A673 (cell line): ENCODE measurements around the gene C18orf32. TPM values are rescaled to one million over a fixed set of nuclear protein-coding genes. Genes with fewer than 3 reads are reported as not detected.
A peak's percentile ranks its signal among the peaks of the same experiment; 100 is the strongest.

Source experiments
- BruUV-seq: library from RNA; stranded (reverse); fragments of 400-500 nt; replicated peaks from 2 replicates; lab custom pipeline; 2021; lab: Mats Ljungman, UMichigan
- CTCF ChIA-PET: fragments of 300-600 bp; sonication (Branson Sonifier 250); formaldehyde crosslinking; loops from one replicate; lab custom pipeline; 2022; ENCODE audit warnings: antibody characterized with exemption; lab: Charles Lee
- POLR2A ChIA-PET: fragments of 300-600 bp; sonication (Branson Sonifier 250); formaldehyde crosslinking; loops from one replicate; lab custom pipeline; 2022; ENCODE audit warnings: antibody characterized with exemption; ENCODE audit not compliant: low non-redundant PET; lab: Charles Lee
- DNase-seq: peaks from one replicate; pipeline ENCODE4 v3.0.0-alpha.2; 2015; ENCODE audit warnings: low spot score
- H3K27ac ChIP-seq: fragments of 200-600 bp; sonication (generic); 2 replicates; pipeline ENCODE4 v1.5.1; 2016; ENCODE audit warnings: mixed run types, low read depth, mild to moderate bottlenecking, mixed read lengths, antibody characterized with exemption, low read length; ENCODE audit not compliant: poor library complexity, severe bottlenecking
- H3K27me3 ChIP-seq: fragments of 200-600 bp; sonication (generic); replicated peaks from 2 replicates; pipeline ENCODE4 v1.6.1; 2017; ENCODE audit warnings: mixed run types, low read depth, mild to moderate bottlenecking, mixed read lengths, antibody characterized with exemption, low read length; ENCODE audit not compliant: insufficient read depth, poor library complexity
- H3K36me3 ChIP-seq: fragments of 200-600 bp; sonication (generic); 2 replicates; pipeline ENCODE4 v1.6.1; 2016; ENCODE audit warnings: mixed run types, mild to moderate bottlenecking, mixed read lengths, antibody characterized with exemption, low read length; ENCODE audit not compliant: insufficient read depth, poor library complexity, severe bottlenecking
- H3K4me1 ChIP-seq: fragments of 200-600 bp; sonication (generic); 2 replicates; pipeline ENCODE4 v1.6.1; 2017; ENCODE audit warnings: mixed run types, mild to moderate bottlenecking, mixed read lengths, antibody characterized with exemption, low read length; ENCODE audit not compliant: insufficient read depth, poor library complexity, severe bottlenecking
- H3K4me3 ChIP-seq: fragments of 200-600 bp; sonication (generic); 2 replicates; pipeline ENCODE4 v1.5.1; 2016; ENCODE audit warnings: low read depth, mixed run types, mild to moderate bottlenecking, mixed read lengths, low read length; ENCODE audit not compliant: poor library complexity, severe bottlenecking
- H3K9me3 ChIP-seq: fragments of 200-600 bp; sonication (generic); 2 replicates; pipeline ENCODE4 v1.6.1; 2016; ENCODE audit warnings: mixed run types, low read depth, mild to moderate bottlenecking, mixed read lengths, antibody characterized with exemption, low read length; ENCODE audit not compliant: poor library complexity, severe bottlenecking
- CTCF ChIP-seq: fragments of 300-800, 200-600 bp; sonication (generic); conservative IDR thresholded peaks from 2 replicates; pipeline ENCODE4 v1.5.1; 2017; ENCODE audit warnings: low read depth, mild to moderate bottlenecking, antibody characterized with exemption, low read length, moderate library complexity, mixed read lengths
- EZH2 ChIP-seq: fragments of 200-600 bp; sonication (generic); IDR thresholded peaks from 2 replicates; pipeline ENCODE4 v1.6.1; 2017; ENCODE audit warnings: borderline replicate concordance, low read depth, mild to moderate bottlenecking, mixed read lengths, antibody characterized with exemption, low read length; ENCODE audit not compliant: poor library complexity, severe bottlenecking
- intact Hi-C: fragments of 100-400 bp; cut with micrococcal nuclease; formaldehyde crosslinking; loops from one replicate; pipeline ENCODE4 v1.10.0; 2022; ENCODE audit not compliant: unreplicated experiment
- total RNA-seq: library from RNA; stranded (reverse); gene quantifications from 2 replicates; pipeline ENCODE4 v1.2.3, GENCODE V29; 2021

C18orf32 gene
- total RNA-seq, 1 experiment from 2014 or later: 43.8 TPM

GRCh38 chr18:49487711-49488310, 777 bp upstream of the C18orf32 start:
- intact Hi-C loops: no loop called here
- Histone ChIP-seq H3K4me1 (peaks cover 20% of the 10 kb centered on the region), H3K36me3 (peaks cover 52% of the 10 kb centered on the region), H3K27ac (peak overlapping the region; percentile 80), H3K27me3 (no peaks in the 10 kb centered on the region), H3K4me3 (peak overlapping the region; percentile 74), H3K9me3 (no peaks in the 10 kb centered on the region)
- TF ChIP-seq CTCF (no peak), EZH2 (no peak)
- ChIA-PET CTCF (interaction anchor here (0.8 kb wide), 1 partner anchor 371 kb away, joined by 3 read pairs; no protein-coding TSS in a partner anchor), POLR2A (interaction anchor here (0.6 kb wide), 1 partner anchor 9 kb away, joined by 4 read pairs; no protein-coding TSS in a partner anchor)
- DNase-seq: peak; percentile 24
- no TSS peak for BruUV-seq

DNA sequence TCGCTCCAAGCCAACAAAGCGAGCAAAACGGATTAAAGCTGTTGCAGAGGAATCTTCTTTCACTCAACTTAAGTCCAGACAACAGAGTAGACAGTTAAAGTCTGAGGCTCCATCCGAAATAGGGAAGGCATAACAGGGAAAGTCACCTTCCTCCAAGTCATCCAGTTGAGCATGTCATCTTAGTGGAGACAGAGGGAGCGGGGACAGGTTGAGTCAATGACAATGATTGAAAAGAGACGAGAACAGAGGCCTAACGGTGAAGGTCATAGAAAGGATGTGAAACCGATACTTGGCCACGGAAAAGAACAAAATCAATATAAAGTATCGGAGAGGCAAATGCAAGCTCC, 455 bp downstream of the C18orf32 start:
- H3K4me3 ChIP-seq: peak overlapping the region; percentile 74
- ChIA-PET CTCF (interaction anchor here (0.7 to 0.8 kb wide), 2 partner anchors 9 to 27 kb away, joined by 4 to 8 read pairs; no protein-coding TSS in a partner anchor), POLR2A (no interaction called here)
- H3K27me3 ChIP-seq: no peaks in the 10 kb centered on the region
- no peaks in the 10 kb centered on the region for H3K9me3 ChIP-seq
- DNase-seq: no peak
- peaks cover 63% of the 10 kb centered on the region for H3K36me3 ChIP-seq
- peaks cover 16% of the 10 kb centered on the region for H3K4me1 ChIP-seq
- no TSS peak for BruUV-seq
- peak overlapping the region; percentile 80 for H3K27ac ChIP-seq
- TF ChIP-seq EZH2 (no peak), CTCF (no peak)
- intact Hi-C loops: no loop called here

GRCh38 chr18:49486134-49486533, 900 bp downstream of the C18orf32 start:
- no peak for DNase-seq
- intact Hi-C loops: no loop called here
- Histone ChIP-seq H3K4me3 (peak overlapping the region; percentile 74), H3K4me1 (peaks cover 16% of the 10 kb centered on the region), H3K36me3 (peaks cover 63% of the 10 kb centered on the region), H3K9me3 (no peaks in the 10 kb centered on the region), H3K27ac (peak overlapping the region; percentile 80), H3K27me3 (no peaks in the 10 kb centered on the region)
- CTCF ChIA-PET: interaction anchor here (0.8 kb wide), 1 partner anchor 10 kb away, joined by 8 read pairs; no protein-coding TSS in a partner anchor
- TF ChIP-seq CTCF: no peak
- TF ChIP-seq EZH2: no peak
- no TSS peak for BruUV-seq
- POLR2A ChIA-PET: no interaction called here
